H1 (cell line): ENCODE results near the gene LRRC63. TPM values are rescaled to one million over a fixed set of nuclear protein-coding genes. Genes with fewer than 3 reads are reported as not detected.

Experiments
- CTCF ChIA-PET: fragments of 300-600 bp; sonication (Branson Sonifier 250); formaldehyde crosslinking; loops from one replicate; lab custom pipeline; 2021; ENCODE audit not compliant: partially characterized antibody; lab: Charles Lee
- POLR2A ChIA-PET: fragments of 300-600 bp; sonication (Branson Sonifier 250); formaldehyde crosslinking; loops from one replicate; lab custom pipeline; 2021; ENCODE audit warnings: inconsistent platforms; ENCODE audit not compliant: partially characterized antibody; lab: Charles Lee
- DNase-seq, 2 experiments: peaks; one replicate each; pipeline versions ENCODE4 v3.0.0 to v3.0.0-alpha.2; 2010 to 2022; ENCODE audit warnings: low spot score in 2 of 2, low read depth in 1 of 2, mixed read lengths in 1 of 2
- FAIRE-seq: peaks from 2 replicates; lab custom pipeline; 2011; peaks lifted over from hg19 to GRCh38; lab: Jason Lieb, UNC
- H2AFZ ChIP-seq: 2 replicates; pipeline ENCODE4 v1.8.1; 2012; ENCODE audit warnings: low read length, inconsistent platforms
- H2AK5ac ChIP-seq: 2 replicates; pipeline ENCODE4 v1.6.1; 2013; ENCODE audit warnings: low read depth, low read length
- H2BK120ac ChIP-seq: replicated peaks from 2 replicates; pipeline ENCODE3; 2013; ENCODE audit warnings: low read depth, low read length, inconsistent platforms
- H2BK12ac ChIP-seq: 2 replicates; pipeline ENCODE4 v1.6.1; 2013; ENCODE audit warnings: low read depth, low read length
- H2BK15ac ChIP-seq: 2 replicates; pipeline ENCODE4 v1.6.1; 2013; ENCODE audit warnings: low read length
- H2BK20ac ChIP-seq: 2 replicates; pipeline ENCODE4 v1.6.1; 2013; ENCODE audit warnings: low read length
- H2BK5ac ChIP-seq: 2 replicates; pipeline ENCODE4 v1.6.1; 2013; ENCODE audit warnings: low read depth, low read length
- H3K14ac ChIP-seq: 2 replicates; pipeline ENCODE4 v1.6.1; 2013; ENCODE audit warnings: inconsistent platforms; ENCODE audit not compliant: insufficient read length
- H3K18ac ChIP-seq: 2 replicates; pipeline ENCODE4 v1.6.1; 2013; ENCODE audit warnings: low read length; ENCODE audit errors: extremely low read depth
- H3K23ac ChIP-seq: 2 replicates; pipeline ENCODE4 v1.6.1; 2013; ENCODE audit warnings: inconsistent platforms; ENCODE audit not compliant: insufficient read length
- H3K23me2 ChIP-seq: 2 replicates; pipeline ENCODE4 v1.6.1; 2013; ENCODE audit warnings: low read depth, low read length
- H3K27ac ChIP-seq: 2 replicates; pipeline ENCODE4 v1.6.1; 2011; ENCODE audit warnings: low read depth, low read length, inconsistent platforms
- H3K27me3 ChIP-seq, 4 experiments: replicated peaks in 1 of 4; 1 replicate in 1 of 4; 2 replicates in 3 of 4; pipeline versions ENCODE4 v1.6.1 to v1.8.1; 2011 to 2013; ENCODE audit warnings: low read length in 3 of 4, mild to moderate bottlenecking in 3 of 4, inconsistent platforms in 2 of 4, mixed read lengths in 2 of 4, moderate library complexity in 1 of 4; ENCODE audit not compliant: control insufficient read depth in 3 of 4, insufficient read depth in 3 of 4; ENCODE audit errors: extremely low read depth in 1 of 4
- H3K36me3 ChIP-seq, 4 experiments: 2 replicates each; pipeline versions ENCODE4 v1.6.1 to v1.8.1; 2011 to 2013; ENCODE audit warnings: mild to moderate bottlenecking in 4 of 4, low read length in 3 of 4, moderate library complexity in 2 of 4, control low read depth in 1 of 4, inconsistent platforms in 1 of 4; ENCODE audit not compliant: insufficient read depth in 4 of 4, control insufficient read depth in 2 of 4
- H3K4ac ChIP-seq: replicated peaks from 2 replicates; pipeline ENCODE3; 2013; ENCODE audit warnings: low read length, low read depth, mixed read lengths, inconsistent platforms; ENCODE audit not compliant: insufficient read length
- H3K4me1 ChIP-seq, 4 experiments: replicated peaks in 1 of 4; 1 replicate in 1 of 4; 2 replicates in 3 of 4; pipeline versions ENCODE4 v1.6.1 to v1.8.1; 2011 to 2013; ENCODE audit warnings: low read length in 3 of 4, inconsistent platforms in 2 of 4, mixed read lengths in 1 of 4; ENCODE audit not compliant: insufficient read depth in 4 of 4, control insufficient read depth in 3 of 4
- H3K4me2 ChIP-seq, 2 experiments: 2 replicates each; pipeline versions ENCODE4 v1.6.1 to v1.8.1; 2011 to 2013; ENCODE audit warnings: low read depth in 2 of 2, low read length in 2 of 2, control low read depth in 1 of 2, inconsistent platforms in 1 of 2, mild to moderate bottlenecking in 1 of 2; ENCODE audit not compliant: insufficient read depth in 1 of 2
- H3K4me3 ChIP-seq, 4 experiments: fragments of 200-600, 300-600 bp in 1 of 4; sonication (generic), shearing (Covaris generic), sonication (Bioruptor Twin) in 1 of 4; 2 replicates each; pipeline versions ENCODE4 v1.5.1 to v1.8.1; 2011 to 2016; ENCODE audit warnings: low read length in 4 of 4, low read depth in 3 of 4, control low read depth in 2 of 4, inconsistent platforms in 2 of 4, mild to moderate bottlenecking in 2 of 4, mixed read lengths in 1 of 4, moderate library complexity in 1 of 4; ENCODE audit not compliant: insufficient read depth in 2 of 4; ENCODE audit errors: extremely low read depth in 1 of 4
- H3K56ac ChIP-seq: replicated peaks from 2 replicates; pipeline ENCODE3; 2013; ENCODE audit warnings: low read depth, mild to moderate bottlenecking, mixed read lengths, low read length, inconsistent platforms; ENCODE audit not compliant: insufficient read length
- H3K79me1 ChIP-seq: 2 replicates; pipeline ENCODE4 v1.6.1; 2013; ENCODE audit warnings: low read depth, low read length, control low read depth
- H3K79me2 ChIP-seq, 2 experiments: 2 replicates each; pipeline versions ENCODE4 v1.6.1 to v1.8.1; 2012 to 2013; ENCODE audit warnings: low read length in 2 of 2, mild to moderate bottlenecking in 2 of 2, inconsistent platforms in 1 of 2; ENCODE audit not compliant: insufficient read depth in 2 of 2, control insufficient read depth in 1 of 2
- H3K9ac ChIP-seq, 4 experiments: replicated peaks in 1 of 4; 1 replicate in 1 of 4; 2 replicates in 3 of 4; pipeline versions ENCODE4 v1.6.1 to v1.8.1; 2011 to 2013; ENCODE audit warnings: low read depth in 3 of 4, low read length in 3 of 4, control low read depth in 2 of 4, mild to moderate bottlenecking in 2 of 4, moderate library complexity in 2 of 4, inconsistent platforms in 1 of 4; ENCODE audit errors: extremely low read depth in 1 of 4
- H3K9me3 ChIP-seq, 2 experiments: 2 replicates each; pipeline versions ENCODE4 v1.6.1 to v1.8.1; 2012 to 2013; ENCODE audit warnings: mild to moderate bottlenecking in 2 of 2, moderate library complexity in 2 of 2, control low read depth in 1 of 2, inconsistent platforms in 1 of 2, low read depth in 1 of 2, low read length in 1 of 2, mixed read lengths in 1 of 2; ENCODE audit not compliant: insufficient read depth in 2 of 2
- H4K20me1 ChIP-seq, 2 experiments: replicated peaks in 1 of 2; 2 replicates each; pipeline versions ENCODE3 to v1.8.1; 2011 to 2013; ENCODE audit warnings: inconsistent platforms in 2 of 2, low read length in 2 of 2, mild to moderate bottlenecking in 1 of 2; ENCODE audit not compliant: insufficient read depth in 2 of 2, control insufficient read depth in 1 of 2
- H4K5ac ChIP-seq: 2 replicates; pipeline ENCODE4 v1.6.1; 2013; ENCODE audit warnings: low read length, low read depth, mixed read lengths, inconsistent platforms; ENCODE audit not compliant: insufficient read length
- H4K8ac ChIP-seq: 2 replicates; pipeline ENCODE4 v1.8.0; 2013; ENCODE audit warnings: mild to moderate bottlenecking, moderate library complexity, low read length, inconsistent platforms; ENCODE audit not compliant: insufficient read depth; ENCODE audit errors: extremely low read depth
- H4K91ac ChIP-seq: replicated peaks from 2 replicates; pipeline ENCODE3; 2013; ENCODE audit warnings: low read length, mixed read lengths, inconsistent platforms; ENCODE audit not compliant: insufficient read length
- CEBPB ChIP-seq: IDR thresholded peaks from 2 replicates; pipeline ENCODE4 v1.6.1; 2012; ENCODE audit warnings: low read depth, low read length
- CTBP2 ChIP-seq: IDR thresholded peaks from 2 replicates; pipeline ENCODE4 v1.7.0; 2011; ENCODE audit warnings: borderline replicate concordance, mild to moderate bottlenecking, moderate library complexity, mixed read lengths, low read length; ENCODE audit not compliant: insufficient read depth, insufficient read length
- FOSL1 ChIP-seq: IDR thresholded peaks from 2 replicates; pipeline ENCODE4 v1.6.1; 2011; ENCODE audit warnings: mild to moderate bottlenecking, low read depth, low read length, moderate library complexity; ENCODE audit not compliant: insufficient read depth
- GTF2F1 ChIP-seq: IDR thresholded peaks from 2 replicates; pipeline ENCODE4 v1.6.1; 2012; ENCODE audit warnings: low read depth, low read length, improper control_type of control experiment, borderline replicate concordance
- HDAC2 ChIP-seq, 2 experiments: fragments of 300-600 bp in 1 of 2; sonication (generic) in 1 of 2; IDR thresholded peaks; 2 replicates each; pipeline ENCODE4 v1.6.1; 2011 to 2012; ENCODE audit warnings: low read depth in 2 of 2, low read length in 2 of 2, mild to moderate bottlenecking in 2 of 2, moderate library complexity in 2 of 2, borderline replicate concordance in 1 of 2, inconsistent platforms in 1 of 2
- JUND ChIP-seq: IDR thresholded peaks from 2 replicates; pipeline ENCODE4 v1.6.1; 2011; ENCODE audit warnings: mild to moderate bottlenecking, improper control_type of control experiment, low read length
- NANOG ChIP-seq: IDR thresholded peaks from 2 replicates; pipeline ENCODE4 v1.6.1; 2011; ENCODE audit warnings: low read length, low read depth, mild to moderate bottlenecking, inconsistent platforms; ENCODE audit not compliant: insufficient read depth, poor library complexity, severe bottlenecking
- TAF7 ChIP-seq: optimal IDR thresholded peaks from 2 replicates; pipeline ENCODE3; 2011; ENCODE audit warnings: low read depth, mild to moderate bottlenecking, inconsistent platforms, low read length, moderate library complexity, borderline replicate concordance
- USF2 ChIP-seq: IDR thresholded peaks from 2 replicates; pipeline ENCODE4 v1.6.1; 2011; ENCODE audit warnings: low read length, improper control_type of control experiment
- WGBS, 2 experiments: shearing (Covaris generic) in 1 of 2; methylation state at CpG; one replicate each; pipeline versions ENCODE4 v1.1.6 to v1.1.7; 2013 to 2015; ENCODE audit warnings: low lambda C conversion rate in 2 of 2, mixed read lengths in 2 of 2, inconsistent platforms in 1 of 2, low coverage in 1 of 2, missing lambda C conversion rate in 1 of 2; ENCODE audit not compliant: insufficient replicate concordance in 2 of 2, insufficient coverage in 1 of 2, insufficient read length in 1 of 2; ENCODE audit errors: extremely low coverage in 1 of 2, missing lambda C conversion rate in 1 of 2; 5-methylcytosine and 5-hydroxymethylcytosine counted together
- polyA plus RNA-seq, 7 experiments: library from polyadenylated mRNA; depleted of rRNA in 3 of 7; stranded (reverse) in 5 of 7; unstranded in 2 of 7; fragments of >200 nt in 5 of 7; fragments of 200-250 nt in 2 of 7; gene quantifications; 1 replicate in 5 of 7; 2 replicates in 1 of 7; 4 replicates in 1 of 7; pipeline versions ENCODE4 v1.2.1 to v1.2.3, GENCODE V29; 2011 to 2013; ENCODE audit warnings: missing spikeins in 2 of 7, mixed read lengths in 2 of 7
- total RNA-seq: library from RNA; stranded (reverse); fragmentation: NEBNext Ultra II Directional; extraction: Animal tissue kit (Norgen Biotek cat#: 25700); gene quantifications from 2 replicates; pipeline ENCODE4 v1.2.1, GENCODE V29; 2021
- TF ChIP-seq, protein P1 (sequence below): IDR thresholded peaks from 2 replicates; pipeline ENCODE4 v1.6.1; 2012; ENCODE audit warnings: inconsistent platforms

Gene LRRC63
- total and polyA plus RNA-seq, 2 of the 8 experiments (the other 6 are each of a cell fraction or from before 2014, with no cell fraction given) = not detected

DNA sequence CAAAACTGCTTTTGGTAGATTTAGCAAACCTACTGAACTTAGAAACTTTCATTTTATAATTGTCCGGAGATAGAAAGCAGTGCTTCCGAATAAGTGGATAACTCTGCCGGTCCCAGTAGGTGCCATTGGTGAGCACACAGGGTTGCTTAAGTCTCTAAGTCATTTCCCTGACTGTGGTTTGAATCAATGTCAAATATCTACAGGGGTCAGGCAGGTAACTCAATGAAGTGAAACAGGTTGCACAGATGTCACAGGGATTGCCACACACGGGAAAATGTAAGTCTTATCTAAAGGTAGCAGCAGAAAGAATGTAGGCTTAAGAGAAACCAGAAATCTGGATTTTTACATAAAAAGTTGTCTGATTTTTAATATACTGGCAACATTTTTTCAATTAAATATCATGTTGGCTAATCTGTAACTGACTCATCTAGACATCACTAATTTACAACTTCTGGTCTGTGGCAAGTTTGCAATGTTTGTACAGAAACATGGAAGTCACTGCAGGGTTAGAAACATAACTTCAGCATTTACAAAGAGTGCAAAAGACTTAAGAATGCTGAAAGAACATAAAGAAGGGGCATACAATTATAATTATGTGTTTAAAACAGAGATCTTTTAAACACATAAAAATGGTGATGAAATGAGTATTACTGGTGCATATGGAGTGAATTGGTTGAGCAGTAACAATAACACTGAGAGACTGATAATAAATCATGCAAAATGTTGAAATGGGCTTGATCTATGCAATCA lies 14.3 kb upstream of the LRRC63 start:
- 83% methylated on average over 4 of the region's 4 CpGs; no CpG with 5 or more reads in 1 of the 2 experiments for WGBS, 2 experiments
- Histone ChIP-seq H3K4me2 (no peak overlapping the region), H2BK15ac (no peak overlapping the region), H3K18ac (no peak overlapping the region), H4K8ac (no peak overlapping the region), H3K4ac (no peak overlapping the region), H4K91ac (no peak overlapping the region), H2AK5ac (no peak overlapping the region), H2BK12ac (no peak overlapping the region), H3K36me3 (no peaks in the 10 kb centered on the region), H3K27ac (no peak overlapping the region), H4K20me1 (no peaks in the 10 kb centered on the region), H3K4me3 (no peak overlapping the region), H2BK20ac (no peak overlapping the region), H3K4me1 (no peaks in the 10 kb centered on the region), H2AFZ (no peak overlapping the region), H3K14ac (no peak overlapping the region), H4K5ac (no peak overlapping the region), H3K56ac (no peak overlapping the region), H2BK5ac (no peak overlapping the region), H3K9me3 (no peaks in the 10 kb centered on the region), H3K79me2 (no peaks in the 10 kb centered on the region), H3K23me2 (no peaks in the 10 kb centered on the region; the same call in 1 of the 2 replicates), H3K23ac (no peak overlapping the region), H3K79me1 (no peaks in the 10 kb centered on the region), H2BK120ac (no peak overlapping the region), H3K27me3 (no peaks in the 10 kb centered on the region), H3K9ac (no peak overlapping the region)
- POLR2A ChIA-PET = no interaction called here
- DNase-seq (no peak), FAIRE-seq (no peak)
- CTCF ChIA-PET = no interaction called here
- no peak for TF ChIP-seq HDAC2 (IDR thresholded peaks at IDR 0.05; ENCODE audit: borderline replicate concordance in 1 of 2, low read depth in 2 of 2, low read length in 2 of 2)
- TF ChIP-seq, protein P1, sequence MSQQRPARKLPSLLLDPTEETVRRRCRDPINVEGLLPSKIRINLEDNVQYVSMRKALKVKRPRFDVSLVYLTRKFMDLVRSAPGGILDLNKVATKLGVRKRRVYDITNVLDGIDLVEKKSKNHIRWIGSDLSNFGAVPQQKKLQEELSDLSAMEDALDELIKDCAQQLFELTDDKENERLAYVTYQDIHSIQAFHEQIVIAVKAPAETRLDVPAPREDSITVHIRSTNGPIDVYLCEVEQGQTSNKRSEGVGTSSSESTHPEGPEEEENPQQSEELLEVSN = no peak
- no peak for TF ChIP-seq CTBP2
- TF ChIP-seq USF2 = no peak
- no peak for TF ChIP-seq CEBPB
- no peak for TF ChIP-seq JUND
- no peak for TF ChIP-seq TAF7
- TF ChIP-seq FOSL1 = no peak
- TF ChIP-seq NANOG = no peak
- TF ChIP-seq GTF2F1 = no peak
